ENCODE data around the gene BAK1.

GRCh38 chr6:33616113-33616512 lies 36.0 kb upstream of the BAK1 start:
- no peak for TF ChIP-seq EZH2 (IDR thresholded peaks at IDR 0.05; ENCODE audit: low read length, unreplicated experiment)
- TF ChIP-seq, protein P1, sequence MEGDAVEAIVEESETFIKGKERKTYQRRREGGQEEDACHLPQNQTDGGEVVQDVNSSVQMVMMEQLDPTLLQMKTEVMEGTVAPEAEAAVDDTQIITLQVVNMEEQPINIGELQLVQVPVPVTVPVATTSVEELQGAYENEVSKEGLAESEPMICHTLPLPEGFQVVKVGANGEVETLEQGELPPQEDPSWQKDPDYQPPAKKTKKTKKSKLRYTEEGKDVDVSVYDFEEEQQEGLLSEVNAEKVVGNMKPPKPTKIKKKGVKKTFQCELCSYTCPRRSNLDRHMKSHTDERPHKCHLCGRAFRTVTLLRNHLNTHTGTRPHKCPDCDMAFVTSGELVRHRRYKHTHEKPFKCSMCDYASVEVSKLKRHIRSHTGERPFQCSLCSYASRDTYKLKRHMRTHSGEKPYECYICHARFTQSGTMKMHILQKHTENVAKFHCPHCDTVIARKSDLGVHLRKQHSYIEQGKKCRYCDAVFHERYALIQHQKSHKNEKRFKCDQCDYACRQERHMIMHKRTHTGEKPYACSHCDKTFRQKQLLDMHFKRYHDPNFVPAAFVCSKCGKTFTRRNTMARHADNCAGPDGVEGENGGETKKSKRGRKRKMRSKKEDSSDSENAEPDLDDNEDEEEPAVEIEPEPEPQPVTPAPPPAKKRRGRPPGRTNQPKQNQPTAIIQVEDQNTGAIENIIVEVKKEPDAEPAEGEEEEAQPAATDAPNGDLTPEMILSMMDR (conservative IDR thresholded peaks at IDR 0.05; ENCODE audit: low read depth, low read length): no peak
- no peak for TF ChIP-seq EZH2phosphoT487 (IDR thresholded peaks at IDR 0.05; ENCODE audit: borderline replicate concordance, low read length)

Data from PC-3 (cell line).